Gastrocnemius medialis (tissue), 4 donors: Measurements from ENCODE around the gene ENTPD8.

ENCODE experiments used
- POLR2A ChIP-seq, 2 donors: fragments of 450-650 bp; IDR thresholded peaks; one replicate each; pipeline ENCODE4 v1.6.1; 2017; ENCODE audit warnings: antibody characterized with exemption in 2 of 2, mild to moderate bottlenecking in 2 of 2, moderate library complexity in 2 of 2
- TF ChIP-seq, protein P1 (sequence below), 5 experiments: fragments of 450-650 bp in 3 of 5; fragments of 200-600 bp in 2 of 5; sonication (generic) in 2 of 5; IDR thresholded peaks in 4 of 5; conservative IDR thresholded peaks in 1 of 5; 1 replicate in 4 of 5; 2 replicates in 1 of 5; pipeline ENCODE4 v1.5.1; 2016 to 2019; ENCODE audit warnings: antibody characterized with exemption in 5 of 5, mild to moderate bottlenecking in 3 of 5, moderate library complexity in 3 of 5

DNA sequence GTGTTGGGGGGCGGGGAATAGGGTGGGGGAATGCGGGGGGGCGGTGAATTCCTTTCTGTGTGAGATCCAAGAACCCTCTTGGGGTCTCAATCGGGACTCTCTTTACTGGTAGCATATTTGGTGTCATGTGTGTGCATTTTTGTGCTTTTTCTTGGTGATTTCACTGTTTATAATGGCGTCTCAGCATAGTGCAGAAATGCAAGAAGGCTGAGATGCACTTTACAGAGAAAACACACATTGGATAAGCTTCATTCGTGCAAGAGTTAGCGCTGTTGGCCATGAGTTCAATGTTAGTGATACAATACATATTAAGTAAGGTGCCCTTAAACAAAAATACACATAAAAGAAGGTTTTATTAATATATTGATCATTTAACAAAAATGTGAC lies 771 bp upstream of the ENTPD8 start:
- TF ChIP-seq POLR2A (IDR thresholded peaks at IDR 0.05): no peak
- TF ChIP-seq, protein P1, sequence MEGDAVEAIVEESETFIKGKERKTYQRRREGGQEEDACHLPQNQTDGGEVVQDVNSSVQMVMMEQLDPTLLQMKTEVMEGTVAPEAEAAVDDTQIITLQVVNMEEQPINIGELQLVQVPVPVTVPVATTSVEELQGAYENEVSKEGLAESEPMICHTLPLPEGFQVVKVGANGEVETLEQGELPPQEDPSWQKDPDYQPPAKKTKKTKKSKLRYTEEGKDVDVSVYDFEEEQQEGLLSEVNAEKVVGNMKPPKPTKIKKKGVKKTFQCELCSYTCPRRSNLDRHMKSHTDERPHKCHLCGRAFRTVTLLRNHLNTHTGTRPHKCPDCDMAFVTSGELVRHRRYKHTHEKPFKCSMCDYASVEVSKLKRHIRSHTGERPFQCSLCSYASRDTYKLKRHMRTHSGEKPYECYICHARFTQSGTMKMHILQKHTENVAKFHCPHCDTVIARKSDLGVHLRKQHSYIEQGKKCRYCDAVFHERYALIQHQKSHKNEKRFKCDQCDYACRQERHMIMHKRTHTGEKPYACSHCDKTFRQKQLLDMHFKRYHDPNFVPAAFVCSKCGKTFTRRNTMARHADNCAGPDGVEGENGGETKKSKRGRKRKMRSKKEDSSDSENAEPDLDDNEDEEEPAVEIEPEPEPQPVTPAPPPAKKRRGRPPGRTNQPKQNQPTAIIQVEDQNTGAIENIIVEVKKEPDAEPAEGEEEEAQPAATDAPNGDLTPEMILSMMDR (IDR thresholded peaks at IDR 0.05 in 4 of 5, conservative IDR thresholded peaks at IDR 0.05 in 1 of 5): no peak
